Measurements from ENCODE around the gene AFDN. TPM values are rescaled to one million over a fixed set of nuclear protein-coding genes. Genes with fewer than 3 reads are reported as not detected.
A peak's percentile ranks its signal among the peaks of the same experiment; 100 is the strongest.

AFDN gene
- total and polyA plus RNA-seq, 2 donors: 15.3 to 16.7 TPM

GRCh38 chr6:168009331-168009730 lies 182.6 kb downstream of the AFDN start:
- no peaks in the 10 kb centered on the region for H3K27me3 ChIP-seq (ENCODE audit: control insufficient read depth in 2 of 2, insufficient read depth in 1 of 2, low read length in 1 of 2)
- 93% methylated on average over 3 of the region's 3 CpGs for WGBS
- H3K4me3 ChIP-seq (ENCODE audit: low read length in 2 of 2): no peak overlapping the region
- peaks cover 0 to 8% of the 10 kb centered on the region in 2 donors for H3K4me1 ChIP-seq (ENCODE audit: control insufficient read depth in 2 of 2, insufficient read depth in 2 of 2, low read length in 2 of 2)
- no peak overlapping the region for H3K27ac ChIP-seq (ENCODE audit: low read depth in 1 of 2, low read length in 1 of 2)
- no peaks in the 10 kb centered on the region for H3K36me3 ChIP-seq (ENCODE audit: control insufficient read depth in 2 of 2, insufficient read depth in 2 of 2, low read length in 1 of 2)
- DNase-seq (ENCODE audit: low read depth in 6 of 9, low spot score in 9 of 9): no peak
- H3K9me3 ChIP-seq (ENCODE audit: control insufficient read depth in 2 of 2, insufficient read depth in 1 of 2, low read length in 1 of 2): peaks cover 5 to 15% of the 10 kb centered on the region in 2 donors

- Histone ChIP-seq H3K27me3 (ENCODE audit: control insufficient read depth in 2 of 2, insufficient read depth in 1 of 2, low read length in 1 of 2) (no peaks in the 10 kb centered on the region), H3K9me3 (ENCODE audit: control insufficient read depth in 2 of 2, insufficient read depth in 1 of 2, low read length in 1 of 2) (peaks cover 5 to 20% of the 10 kb centered on the region in 2 donors), H3K36me3 (ENCODE audit: control insufficient read depth in 2 of 2, insufficient read depth in 2 of 2, low read length in 1 of 2) (no peaks in the 10 kb centered on the region), H3K4me3 (ENCODE audit: low read length in 2 of 2) (no peak overlapping the region), H3K27ac (ENCODE audit: low read depth in 1 of 2, low read length in 1 of 2) (no peak overlapping the region), H3K4me1 (ENCODE audit: control insufficient read depth in 2 of 2, insufficient read depth in 2 of 2, low read length in 2 of 2) (peaks cover 0 to 8% of the 10 kb centered on the region in 2 donors)
- WGBS: 99% methylated on average over 1 of the region's 1 CpG
- no peak for DNase-seq (ENCODE audit: low read depth in 6 of 9, low spot score in 9 of 9)
Observed at GRCh38 chr6:168011291-168011690, 184.6 kb downstream of the AFDN start.

GRCh38 chr6:168012431-168013249 lies 185.9 kb downstream of the AFDN start:
- WGBS: 85% methylated on average over 13 of the region's 13 CpGs
- H3K27ac ChIP-seq (ENCODE audit: low read depth in 1 of 2, low read length in 1 of 2): no peak overlapping the region
- no peaks in the 10 kb centered on the region for H3K36me3 ChIP-seq (ENCODE audit: control insufficient read depth in 2 of 2, insufficient read depth in 2 of 2, low read length in 1 of 2)
- DNase-seq (ENCODE audit: low read depth in 6 of 9, low spot score in 9 of 9): no peak
- no peaks in the 10 kb centered on the region for H3K27me3 ChIP-seq (ENCODE audit: control insufficient read depth in 2 of 2, insufficient read depth in 1 of 2, low read length in 1 of 2)
- H3K4me3 ChIP-seq (ENCODE audit: low read length in 2 of 2): no peak overlapping the region
- peaks cover 5 to 26% of the 10 kb centered on the region in 2 donors for H3K9me3 ChIP-seq (ENCODE audit: control insufficient read depth in 2 of 2, insufficient read depth in 1 of 2, low read length in 1 of 2)
- peaks cover 0 to 8% of the 10 kb centered on the region in 2 donors for H3K4me1 ChIP-seq (ENCODE audit: control insufficient read depth in 2 of 2, insufficient read depth in 2 of 2, low read length in 2 of 2)

GRCh38 chr6:168013250-168013915 lies 186.7 kb downstream of the AFDN start:
- H3K27ac ChIP-seq (ENCODE audit: low read depth in 1 of 2, low read length in 1 of 2): peak overlapping the region in 1 of 2 donors; percentile 17
- DNase-seq (ENCODE audit: low read depth in 6 of 9, low spot score in 9 of 9): no peak
- 75% methylated on average over 7 of the region's 7 CpGs for WGBS
- H3K9me3 ChIP-seq (ENCODE audit: control insufficient read depth in 2 of 2, insufficient read depth in 1 of 2, low read length in 1 of 2): peaks cover 5 to 26% of the 10 kb centered on the region in 2 donors
- no peaks in the 10 kb centered on the region for H3K27me3 ChIP-seq (ENCODE audit: control insufficient read depth in 2 of 2, insufficient read depth in 1 of 2, low read length in 1 of 2)
- peaks cover 0 to 8% of the 10 kb centered on the region in 2 donors for H3K4me1 ChIP-seq (ENCODE audit: control insufficient read depth in 2 of 2, insufficient read depth in 2 of 2, low read length in 2 of 2)
- no peak overlapping the region for H3K4me3 ChIP-seq (ENCODE audit: low read length in 2 of 2)
- H3K36me3 ChIP-seq (ENCODE audit: control insufficient read depth in 2 of 2, insufficient read depth in 2 of 2, low read length in 1 of 2): no peaks in the 10 kb centered on the region

- no peak for DNase-seq (ENCODE audit: low read depth in 6 of 9, low spot score in 9 of 9)
Observed at GRCh38 chr6:168014428-168014827, 187.7 kb downstream of the AFDN start.

GRCh38 chr6:168015009-168015408 lies 188.3 kb downstream of the AFDN start:
- Histone ChIP-seq H3K9me3 (ENCODE audit: control insufficient read depth in 2 of 2, insufficient read depth in 1 of 2, low read length in 1 of 2) (peaks cover 5 to 26% of the 10 kb centered on the region in 2 donors), H3K4me1 (ENCODE audit: control insufficient read depth in 2 of 2, insufficient read depth in 2 of 2, low read length in 2 of 2) (peaks cover 0 to 8% of the 10 kb centered on the region in 2 donors), H3K36me3 (ENCODE audit: control insufficient read depth in 2 of 2, insufficient read depth in 2 of 2, low read length in 1 of 2) (no peaks in the 10 kb centered on the region), H3K27ac (ENCODE audit: low read depth in 1 of 2, low read length in 1 of 2) (peak overlapping the region in 1 of 2 donors; percentile 63), H3K27me3 (ENCODE audit: control insufficient read depth in 2 of 2, insufficient read depth in 1 of 2, low read length in 1 of 2) (no peaks in the 10 kb centered on the region), H3K4me3 (ENCODE audit: low read length in 2 of 2) (no peak overlapping the region)
- DNase-seq (ENCODE audit: low read depth in 6 of 9, low spot score in 9 of 9): no peak
- WGBS: 88% methylated on average over 4 of the region's 4 CpGs

More at GRCh38 chr6:168014428-168014827, 187.7 kb downstream of the AFDN start:
- H3K9me3 ChIP-seq (ENCODE audit: control insufficient read depth in 2 of 2, insufficient read depth in 1 of 2, low read length in 1 of 2): peaks cover 5 to 26% of the 10 kb centered on the region in 2 donors
- H3K27me3 ChIP-seq (ENCODE audit: control insufficient read depth in 2 of 2, insufficient read depth in 1 of 2, low read length in 1 of 2): no peaks in the 10 kb centered on the region
- H3K36me3 ChIP-seq (ENCODE audit: control insufficient read depth in 2 of 2, insufficient read depth in 2 of 2, low read length in 1 of 2): no peaks in the 10 kb centered on the region
- no peak overlapping the region for H3K4me3 ChIP-seq (ENCODE audit: low read length in 2 of 2)
- no peak overlapping the region for H3K27ac ChIP-seq (ENCODE audit: low read depth in 1 of 2, low read length in 1 of 2)
- 85% methylated on average over 6 of the region's 6 CpGs for WGBS
- peaks cover 0 to 8% of the 10 kb centered on the region in 2 donors for H3K4me1 ChIP-seq (ENCODE audit: control insufficient read depth in 2 of 2, insufficient read depth in 2 of 2, low read length in 2 of 2)

- WGBS: 91% methylated on average over 14 of the region's 14 CpGs
- Histone ChIP-seq H3K27ac (ENCODE audit: low read depth in 1 of 2, low read length in 1 of 2) (peak overlapping the region; percentile 63 to 70), H3K9me3 (ENCODE audit: control insufficient read depth in 2 of 2, insufficient read depth in 1 of 2, low read length in 1 of 2) (peaks cover 5 to 26% of the 10 kb centered on the region in 2 donors), H3K4me3 (ENCODE audit: low read length in 2 of 2) (no peak overlapping the region), H3K27me3 (ENCODE audit: control insufficient read depth in 2 of 2, insufficient read depth in 1 of 2, low read length in 1 of 2) (no peaks in the 10 kb centered on the region), H3K36me3 (ENCODE audit: control insufficient read depth in 2 of 2, insufficient read depth in 2 of 2, low read length in 1 of 2) (no peaks in the 10 kb centered on the region), H3K4me1 (ENCODE audit: control insufficient read depth in 2 of 2, insufficient read depth in 2 of 2, low read length in 2 of 2) (peaks cover 0 to 8% of the 10 kb centered on the region in 2 donors)
- DNase-seq (ENCODE audit: low read depth in 6 of 9, low spot score in 9 of 9): no peak
Observed at GRCh38 chr6:168015482-168016175, 188.9 kb downstream of the AFDN start.

GRCh38 chr6:168016176-168016620 lies 189.5 kb downstream of the AFDN start:
- no peak for DNase-seq (ENCODE audit: low read depth in 6 of 9, low spot score in 9 of 9)
- H3K36me3 ChIP-seq (ENCODE audit: control insufficient read depth in 2 of 2, insufficient read depth in 2 of 2, low read length in 1 of 2): no peaks in the 10 kb centered on the region
- H3K27ac ChIP-seq (ENCODE audit: low read depth in 1 of 2, low read length in 1 of 2): peak overlapping the region; percentile 63 to 70
- H3K9me3 ChIP-seq (ENCODE audit: control insufficient read depth in 2 of 2, insufficient read depth in 1 of 2, low read length in 1 of 2): peaks cover 5 to 26% of the 10 kb centered on the region in 2 donors
- H3K27me3 ChIP-seq (ENCODE audit: control insufficient read depth in 2 of 2, insufficient read depth in 1 of 2, low read length in 1 of 2): no peaks in the 10 kb centered on the region
- H3K4me3 ChIP-seq (ENCODE audit: low read length in 2 of 2): no peak overlapping the region
- 86% methylated on average over 18 of the region's 18 CpGs for WGBS
- H3K4me1 ChIP-seq (ENCODE audit: control insufficient read depth in 2 of 2, insufficient read depth in 2 of 2, low read length in 2 of 2): peaks cover 0 to 8% of the 10 kb centered on the region in 2 donors

Data from thymus (tissue), 11 donors.